ENCODE measurements around the gene INAFM2.

Gene INAFM2

GRCh38 chr15:40279437-40280141 is 43.9 kb upstream of the INAFM2 start (continued):
- no peak for TF ChIP-seq ZNF626 (tag by site-specific recombination; IDR thresholded peaks at IDR 0.05)
- no peak for TF ChIP-seq ZNF37A (tag by site-specific recombination; IDR thresholded peaks at IDR 0.05)
- no peak for TF ChIP-seq SP3 (tag by site-specific recombination; IDR thresholded peaks at IDR 0.05)
- no peak for TF ChIP-seq ZSCAN23 (tag by site-specific recombination; IDR thresholded peaks at IDR 0.05)
- no peak for TF ChIP-seq ZNF350 (tag by site-specific recombination; IDR thresholded peaks at IDR 0.05)
- peak; percentile 67; the same call in 1 of the 2 replicates for TF ChIP-seq IKZF3 (tag by site-specific recombination; IDR thresholded peaks at IDR 0.05)
- TF ChIP-seq ZNF558 (tag by site-specific recombination; IDR thresholded peaks at IDR 0.05) = no peak
- no peak for TF ChIP-seq PRDM10 (tag by site-specific recombination; IDR thresholded peaks at IDR 0.05)
- TF ChIP-seq ZNF692 (tag by site-specific recombination; IDR thresholded peaks at IDR 0.05) = no peak
- peak; percentile 40 for TF ChIP-seq ZNF654 (tag by site-specific recombination; IDR thresholded peaks at IDR 0.05; ENCODE audit: low read depth)
- TF ChIP-seq ZNF624 (tag by site-specific recombination; IDR thresholded peaks at IDR 0.05) = no peak
- TF ChIP-seq BCL11A (tag by site-specific recombination; IDR thresholded peaks at IDR 0.05; ENCODE audit: low read depth) = peak; percentile 21; the same call in 1 of the 2 replicates
- TF ChIP-seq, protein P1, sequence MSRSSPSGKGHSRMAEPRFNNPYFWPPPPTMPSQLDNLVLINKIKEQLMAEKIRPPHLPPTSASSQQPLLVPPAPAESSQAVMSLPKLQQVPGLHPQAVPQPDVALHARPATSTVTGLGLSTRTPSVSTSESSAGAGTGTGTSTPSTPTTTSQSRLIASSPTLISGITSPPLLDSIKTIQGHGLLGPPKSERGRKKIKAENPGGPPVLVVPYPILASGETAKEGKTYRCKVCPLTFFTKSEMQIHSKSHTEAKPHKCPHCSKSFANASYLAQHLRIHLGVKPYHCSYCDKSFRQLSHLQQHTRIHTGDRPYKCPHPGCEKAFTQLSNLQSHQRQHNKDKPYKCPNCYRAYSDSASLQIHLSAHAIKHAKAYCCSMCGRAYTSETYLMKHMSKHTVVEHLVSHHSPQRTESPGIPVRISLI (tag by site-specific recombination; IDR thresholded peaks at IDR 0.05) = no peak
- TF ChIP-seq ZNF341 (tag by site-specific recombination; IDR thresholded peaks at IDR 0.05; ENCODE audit: low read depth) = no peak
- TF ChIP-seq ZNF133 (tag by site-specific recombination; IDR thresholded peaks at IDR 0.05) = no peak
- TF ChIP-seq ZNF211 (tag by site-specific recombination; IDR thresholded peaks at IDR 0.05; ENCODE audit: low read depth) = no peak
- TF ChIP-seq, protein P2, sequence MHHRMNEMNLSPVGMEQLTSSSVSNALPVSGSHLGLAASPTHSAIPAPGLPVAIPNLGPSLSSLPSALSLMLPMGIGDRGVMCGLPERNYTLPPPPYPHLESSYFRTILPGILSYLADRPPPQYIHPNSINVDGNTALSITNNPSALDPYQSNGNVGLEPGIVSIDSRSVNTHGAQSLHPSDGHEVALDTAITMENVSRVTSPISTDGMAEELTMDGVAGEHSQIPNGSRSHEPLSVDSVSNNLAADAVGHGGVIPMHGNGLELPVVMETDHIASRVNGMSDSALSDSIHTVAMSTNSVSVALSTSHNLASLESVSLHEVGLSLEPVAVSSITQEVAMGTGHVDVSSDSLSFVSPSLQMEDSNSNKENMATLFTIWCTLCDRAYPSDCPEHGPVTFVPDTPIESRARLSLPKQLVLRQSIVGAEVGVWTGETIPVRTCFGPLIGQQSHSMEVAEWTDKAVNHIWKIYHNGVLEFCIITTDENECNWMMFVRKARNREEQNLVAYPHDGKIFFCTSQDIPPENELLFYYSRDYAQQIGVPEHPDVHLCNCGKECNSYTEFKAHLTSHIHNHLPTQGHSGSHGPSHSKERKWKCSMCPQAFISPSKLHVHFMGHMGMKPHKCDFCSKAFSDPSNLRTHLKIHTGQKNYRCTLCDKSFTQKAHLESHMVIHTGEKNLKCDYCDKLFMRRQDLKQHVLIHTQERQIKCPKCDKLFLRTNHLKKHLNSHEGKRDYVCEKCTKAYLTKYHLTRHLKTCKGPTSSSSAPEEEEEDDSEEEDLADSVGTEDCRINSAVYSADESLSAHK (tag by site-specific recombination; IDR thresholded peaks at IDR 0.05) = no peak
- no peak for TF ChIP-seq KLF8 (tag by site-specific recombination; IDR thresholded peaks at IDR 0.05)
- no peak for TF ChIP-seq ZNF19 (tag by site-specific recombination; IDR thresholded peaks at IDR 0.05; ENCODE audit: low read depth)
- no peak for TF ChIP-seq HOXD13 (CRISPR knock-in tag; IDR thresholded peaks at IDR 0.05; ENCODE audit: borderline replicate concordance)
- TF ChIP-seq ZNF518A (tag by site-specific recombination; conservative IDR thresholded peaks at IDR 0.05; ENCODE audit: low read depth) = no peak
- TF ChIP-seq ZFP41 (tag by site-specific recombination; IDR thresholded peaks at IDR 0.05; ENCODE audit: borderline replicate concordance) = no peak
- TF ChIP-seq ZFP3 (tag by site-specific recombination; IDR thresholded peaks at IDR 0.05; ENCODE audit: low read depth) = no peak
